Panc1 (cell line): ENCODE results near the gene SLC25A29. TPM values are rescaled to one million over a fixed set of nuclear protein-coding genes. Genes with fewer than 3 reads are reported as not detected.
A peak's percentile ranks its signal among the peaks of the same experiment; 100 is the strongest.

Experiments used
- ATAC-seq: fragments of 200-7000 bp; cut with Tn5 transposase; 2 replicates; pipeline ENCODE4 v1.9.1; 2020; ENCODE audit warnings: mild to moderate bottlenecking, moderate library complexity
- BruUV-seq: library from RNA; stranded (reverse); fragments of 400-500 nt; replicated peaks from 2 replicates; lab custom pipeline; 2021; lab: Mats Ljungman, UMichigan
- CTCF ChIA-PET: fragments of 300-600 bp; sonication (Branson Sonifier 250); formaldehyde crosslinking; loops from one replicate; lab custom pipeline; 2022; ENCODE audit warnings: antibody characterized with exemption; lab: Charles Lee
- POLR2A ChIA-PET: fragments of 300-600 bp; sonication (Branson Sonifier 250); formaldehyde crosslinking; loops from one replicate; lab custom pipeline; 2022; ENCODE audit warnings: antibody characterized with exemption; lab: Charles Lee
- DNase-seq: peaks from one replicate; pipeline ENCODE4 v3.0.0-alpha.2; 2010; ENCODE audit warnings: low read depth, low spot score
- H3K27ac ChIP-seq: 2 replicates; pipeline ENCODE4 v1.5.1; 2011; ENCODE audit warnings: mild to moderate bottlenecking, low read length, inconsistent platforms
- H3K27me3 ChIP-seq: fragments of 200-500 bp; sonication (Bioruptor generic); 2 replicates; pipeline ENCODE4 v1.6.0; 2014; ENCODE audit warnings: low read length, inconsistent platforms; ENCODE audit not compliant: control insufficient read depth, insufficient read depth
- H3K36me3 ChIP-seq: fragments of 200-500 bp; sonication (Bioruptor generic); 2 replicates; pipeline ENCODE4 v1.5.1; 2014; ENCODE audit warnings: inconsistent platforms, mild to moderate bottlenecking, low read length, moderate library complexity; ENCODE audit not compliant: control insufficient read depth, insufficient read depth
- H3K4me1 ChIP-seq: 2 replicates; pipeline ENCODE4 v1.5.1; 2011; ENCODE audit warnings: inconsistent platforms, mild to moderate bottlenecking, low read length, moderate library complexity; ENCODE audit not compliant: control insufficient read depth, insufficient read depth
- H3K4me3 ChIP-seq, 2 experiments: 2 replicates each; pipeline ENCODE4 v1.5.1; 2011 to 2012; ENCODE audit warnings: low read depth in 2 of 2, low read length in 2 of 2, mild to moderate bottlenecking in 2 of 2, inconsistent platforms in 1 of 2, moderate library complexity in 1 of 2
- H3K9me3 ChIP-seq: fragments of 200-500 bp; sonication (Bioruptor generic); 2 replicates; pipeline ENCODE4 v1.5.1; 2014; ENCODE audit warnings: low read depth, mild to moderate bottlenecking, inconsistent platforms, low read length, moderate library complexity; ENCODE audit not compliant: control insufficient read depth, insufficient read depth
- CTCF ChIP-seq: fragments of 450-650 bp; IDR thresholded peaks from 2 replicates; pipeline ENCODE4 v1.5.1; 2017; ENCODE audit warnings: mild to moderate bottlenecking
- POLR2AphosphoS5 ChIP-seq: IDR thresholded peaks from 2 replicates; pipeline ENCODE4 v1.6.1; 2012; ENCODE audit warnings: mild to moderate bottlenecking, low read depth, low read length, moderate library complexity
- SIN3A ChIP-seq: IDR thresholded peaks from 2 replicates; pipeline ENCODE4 v1.6.1; 2012; ENCODE audit warnings: low read depth, mild to moderate bottlenecking, low read length, moderate library complexity, borderline replicate concordance; ENCODE audit not compliant: insufficient read depth
- TCF7L2 ChIP-seq: IDR thresholded peaks from 2 replicates; pipeline ENCODE4 v1.6.1; 2011; ENCODE audit warnings: mild to moderate bottlenecking, low read depth, low read length, inconsistent platforms
- in situ Hi-C: cut with HindIII; loops from 2 replicates; pipeline ENCODE4 v1.10.0; 2016; ENCODE audit warnings: low sequenced_read_pairs, low pct_unique_long_range_greater_than_20kb
- intact Hi-C: fragments of 100-400 bp; cut with micrococcal nuclease; formaldehyde crosslinking; loops from one replicate; pipeline ENCODE4 v1.10.0; 2022; ENCODE audit not compliant: unreplicated experiment
- total RNA-seq: library from RNA; stranded (reverse); gene quantifications from one replicate; pipeline ENCODE4 v1.2.1, GENCODE V29; 2021; ENCODE audit not compliant: unreplicated experiment
- TF ChIP-seq, protein P1 (sequence below), 2 experiments: IDR thresholded peaks; 2 replicates each; pipeline ENCODE4 v1.6.1; 2011 to 2012; ENCODE audit warnings: low read depth in 2 of 2, control low read depth in 1 of 2, low read length in 1 of 2, mild to moderate bottlenecking in 1 of 2, moderate library complexity in 1 of 2; ENCODE audit not compliant: insufficient read depth in 1 of 2

SLC25A29 gene
- total RNA-seq, 1 experiment from 2014 or later, result 33.6 TPM

GRCh38 chr14:100302616-100303015 lies 3.6 kb downstream of the SLC25A29 start:
- DNase-seq (no peak), ATAC-seq (no peak)
- H3K27ac ChIP-seq, result no peak overlapping the region
- H3K27me3 ChIP-seq, result no peaks in the 10 kb centered on the region
- ChIA-PET CTCF (interaction anchor here (0.6 to 0.7 kb wide), 3 partner anchors 11 to 159 kb away, joined by 3 to 5 read pairs (median 4); no protein-coding TSS in a partner anchor), POLR2A (no interaction called here)
- H3K9me3 ChIP-seq, result no peaks in the 10 kb centered on the region
- intact Hi-C loops, result no loop called here
- no peak overlapping the region for H3K4me3 ChIP-seq
- in situ Hi-C loops, result no loop called here
- H3K36me3 ChIP-seq, result no peaks in the 10 kb centered on the region; the same call in 1 of the 2 replicates
- peaks cover 8% of the 10 kb centered on the region for H3K4me1 ChIP-seq
- BruUV-seq, result TSS peak; percentile 41
- TF ChIP-seq CTCF, result no peak
- TF ChIP-seq, protein P1, sequence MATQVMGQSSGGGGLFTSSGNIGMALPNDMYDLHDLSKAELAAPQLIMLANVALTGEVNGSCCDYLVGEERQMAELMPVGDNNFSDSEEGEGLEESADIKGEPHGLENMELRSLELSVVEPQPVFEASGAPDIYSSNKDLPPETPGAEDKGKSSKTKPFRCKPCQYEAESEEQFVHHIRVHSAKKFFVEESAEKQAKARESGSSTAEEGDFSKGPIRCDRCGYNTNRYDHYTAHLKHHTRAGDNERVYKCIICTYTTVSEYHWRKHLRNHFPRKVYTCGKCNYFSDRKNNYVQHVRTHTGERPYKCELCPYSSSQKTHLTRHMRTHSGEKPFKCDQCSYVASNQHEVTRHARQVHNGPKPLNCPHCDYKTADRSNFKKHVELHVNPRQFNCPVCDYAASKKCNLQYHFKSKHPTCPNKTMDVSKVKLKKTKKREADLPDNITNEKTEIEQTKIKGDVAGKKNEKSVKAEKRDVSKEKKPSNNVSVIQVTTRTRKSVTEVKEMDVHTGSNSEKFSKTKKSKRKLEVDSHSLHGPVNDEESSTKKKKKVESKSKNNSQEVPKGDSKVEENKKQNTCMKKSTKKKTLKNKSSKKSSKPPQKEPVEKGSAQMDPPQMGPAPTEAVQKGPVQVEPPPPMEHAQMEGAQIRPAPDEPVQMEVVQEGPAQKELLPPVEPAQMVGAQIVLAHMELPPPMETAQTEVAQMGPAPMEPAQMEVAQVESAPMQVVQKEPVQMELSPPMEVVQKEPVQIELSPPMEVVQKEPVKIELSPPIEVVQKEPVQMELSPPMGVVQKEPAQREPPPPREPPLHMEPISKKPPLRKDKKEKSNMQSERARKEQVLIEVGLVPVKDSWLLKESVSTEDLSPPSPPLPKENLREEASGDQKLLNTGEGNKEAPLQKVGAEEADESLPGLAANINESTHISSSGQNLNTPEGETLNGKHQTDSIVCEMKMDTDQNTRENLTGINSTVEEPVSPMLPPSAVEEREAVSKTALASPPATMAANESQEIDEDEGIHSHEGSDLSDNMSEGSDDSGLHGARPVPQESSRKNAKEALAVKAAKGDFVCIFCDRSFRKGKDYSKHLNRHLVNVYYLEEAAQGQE (IDR thresholded peaks at IDR 0.05; ENCODE audit: insufficient read depth in 1 of 2, low read depth in 2 of 2, low read length in 1 of 2), result no peak
- no peak for TF ChIP-seq TCF7L2
- no peak for TF ChIP-seq SIN3A
- TF ChIP-seq POLR2AphosphoS5, result no peak

DNA sequence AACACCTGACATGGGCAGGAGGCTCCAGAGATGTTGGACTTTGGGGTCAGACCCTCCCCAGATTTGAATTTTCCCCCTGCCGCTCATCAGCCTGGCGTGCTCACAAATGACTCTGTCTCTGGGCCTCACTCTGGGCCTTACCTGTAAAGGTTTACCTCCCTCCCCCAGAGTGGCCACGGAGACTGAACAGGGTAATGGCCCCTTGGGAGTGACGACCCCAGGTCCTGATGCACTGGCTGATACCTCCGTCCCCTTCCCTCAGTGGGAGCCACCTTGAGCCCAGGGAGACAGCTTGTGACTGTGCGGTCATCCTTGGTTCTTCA lies 7.0 kb downstream of the SLC25A29 start:
- in situ Hi-C loops, result no loop called here
- DNase-seq (no peak), ATAC-seq (no peak)
- intact Hi-C loops, result no loop called here
- CTCF ChIA-PET, result no interaction called here
- Histone ChIP-seq H3K9me3 (no peaks in the 10 kb centered on the region), H3K4me1 (peaks cover 2% of the 10 kb centered on the region), H3K4me3 (no peak overlapping the region), H3K36me3 (no peaks in the 10 kb centered on the region), H3K27ac (no peak overlapping the region), H3K27me3 (no peaks in the 10 kb centered on the region)
- POLR2A ChIA-PET, result no interaction called here
- BruUV-seq, result no TSS peak
- no peak for TF ChIP-seq POLR2AphosphoS5
- TF ChIP-seq TCF7L2, result no peak
- no peak for TF ChIP-seq SIN3A
- TF ChIP-seq, protein P1 (IDR thresholded peaks at IDR 0.05; ENCODE audit: insufficient read depth in 1 of 2, low read depth in 2 of 2, low read length in 1 of 2), result no peak
- no peak for TF ChIP-seq CTCF
